Measurements from ENCODE around the gene AGAP3. TPM values are rescaled to one million over a fixed set of nuclear protein-coding genes. Genes with fewer than 3 reads are reported as not detected.

AGAP3 gene
- total RNA-seq, 2 experiments from 2014 or later, result 20.6 to 22.0 TPM

GRCh38 chr7:151053751-151054150 lies 32.5 kb upstream of the AGAP3 start:
- H3K36me3 Mint-ChIP-seq (ENCODE audit: low read depth), result no peaks in the 10 kb centered on the region
- intact Hi-C loops (cut with micrococcal nuclease), result no loop called here
- ATAC-seq (no peak), DNase-seq (no peak)
- H3K4me1 Mint-ChIP-seq (ENCODE audit: low read depth), result peaks cover 15% of the 10 kb centered on the region
- ChIA-PET CTCF (no interaction called here), POLR2A (interaction anchor here (1.3 kb wide), 1 partner anchor 35 kb away, joined by 3 read pairs; no protein-coding TSS in a partner anchor)
- H3K4me3 Mint-ChIP-seq, result no peak overlapping the region
- no peaks in the 10 kb centered on the region for H3K27me3 Mint-ChIP-seq
- H3K9me3 Mint-ChIP-seq, result no peaks in the 10 kb centered on the region
- H3K27ac Mint-ChIP-seq, result no peak overlapping the region
- TF ChIP-seq CTCF (IDR thresholded peaks at IDR 0.05), result no peak

DNA sequence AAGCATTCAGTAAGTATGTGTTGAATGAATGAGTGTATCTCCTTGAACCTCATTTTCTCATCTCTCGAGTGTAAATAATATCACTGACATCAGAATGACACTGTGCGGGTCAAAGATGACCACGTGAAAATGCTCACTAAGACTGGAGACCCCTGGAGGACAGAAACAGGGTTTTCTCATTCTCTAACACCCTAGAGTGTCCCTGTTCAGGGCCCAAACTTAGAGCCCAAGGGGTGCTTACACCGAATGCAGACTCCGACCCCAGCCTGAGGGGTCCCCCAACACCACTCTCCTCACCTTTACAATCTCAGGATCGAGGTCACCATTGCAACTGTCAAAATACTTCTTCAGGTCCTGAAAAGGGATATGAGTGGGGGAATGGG lies 30.0 kb upstream of the AGAP3 start:
- H3K27ac Mint-ChIP-seq, result no peak overlapping the region
- H3K4me1 Mint-ChIP-seq (ENCODE audit: low read depth), result peaks cover 30% of the 10 kb centered on the region
- H3K36me3 Mint-ChIP-seq (ENCODE audit: low read depth), result no peaks in the 10 kb centered on the region
- ChIA-PET POLR2A (no interaction called here), CTCF (no interaction called here)
- H3K9me3 Mint-ChIP-seq, result no peaks in the 10 kb centered on the region
- H3K4me3 Mint-ChIP-seq, result peak overlapping the region; percentile 95
- TF ChIP-seq CTCF (IDR thresholded peaks at IDR 0.05), result no peak
- ATAC-seq (no peak), DNase-seq (no peak)
- no peaks in the 10 kb centered on the region for H3K27me3 Mint-ChIP-seq
- intact Hi-C loops (cut with micrococcal nuclease), result no loop called here

- intact Hi-C loops (cut with micrococcal nuclease), result no loop called here
- Mint-ChIP-seq H3K36me3 (ENCODE audit: low read depth) (no peaks in the 10 kb centered on the region), H3K4me3 (peak overlapping the region; percentile 95), H3K27ac (no peak overlapping the region), H3K9me3 (no peaks in the 10 kb centered on the region), H3K27me3 (no peaks in the 10 kb centered on the region), H3K4me1 (ENCODE audit: low read depth) (peaks cover 36% of the 10 kb centered on the region)
- no peak for TF ChIP-seq CTCF (IDR thresholded peaks at IDR 0.05)
- DNase-seq, result no peak
- POLR2A ChIA-PET, result no interaction called here
- CTCF ChIA-PET, result interaction anchor here (1.2 kb wide), 1 partner anchor 39 kb away, joined by 3 read pairs; no protein-coding TSS in a partner anchor
- ATAC-seq, result no peak
Observed at GRCh38 chr7:151056666-151057505, 29.4 kb upstream of the AGAP3 start.

- Mint-ChIP-seq H3K27ac (peak within 1 kb of the TSS; percentile 89), H3K4me1 (ENCODE audit: low read depth) (peaks cover 37% of the 10 kb centered on the region), H3K27me3 (no peaks in the 10 kb centered on the region), H3K9me3 (no peaks in the 10 kb centered on the region), H3K36me3 (ENCODE audit: low read depth) (no peaks in the 10 kb centered on the region), H3K4me3 (peak within 1 kb of the TSS; percentile 95)
- POLR2A ChIA-PET, result interaction anchor here (1.3 kb wide), 1 partner anchor 26 kb away, joined by 4 read pairs; the partner anchor contains the start of gene TMUB1
- intact Hi-C loops (cut with micrococcal nuclease), result no loop called here
- peak; percentile 4 for ATAC-seq
- DNase-seq, result no peak
- CTCF ChIA-PET, result interaction anchor here (1.2 kb wide), 1 partner anchor 39 kb away, joined by 3 read pairs; no protein-coding TSS in a partner anchor
- no peak for TF ChIP-seq CTCF (IDR thresholded peaks at IDR 0.05)
Observed at GRCh38 chr7:151057506-151057988, 28.7 kb upstream of the AGAP3 start, which contains the start of gene CDK5. Gene CDK5, minus strand, starts transcription at chr7:151057897. Its CDS starts 49 bp downstream, at chr7:151057848.
